PC-3 (cell line): Measurements from ENCODE around the gene EWSR1. TPM values are rescaled to one million over a fixed set of nuclear protein-coding genes. Genes with fewer than 3 reads are reported as not detected.

Source experiments
- ATAC-seq: fragments of 200-7000 bp; cut with Tn5 transposase; 2 replicates; pipeline ENCODE4 v1.9.1; 2020; ENCODE audit warnings: mild to moderate bottlenecking, moderate library complexity
- BruUV-seq: library from RNA; stranded (reverse); fragments of 400-500 nt; replicated peaks from 2 replicates; lab custom pipeline; 2021; lab: Mats Ljungman, UMichigan
- CTCF ChIA-PET: fragments of 300-600 bp; sonication (Branson Sonifier 250); formaldehyde crosslinking; loops from one replicate; lab custom pipeline; 2022; ENCODE audit warnings: antibody characterized with exemption; lab: Charles Lee
- POLR2A ChIA-PET: fragments of 300-600 bp; sonication (Branson Sonifier 250); formaldehyde crosslinking; loops from one replicate; lab custom pipeline; 2022; ENCODE audit warnings: antibody characterized with exemption; ENCODE audit not compliant: unreplicated experiment; lab: Charles Lee
- DNase-seq: peaks from one replicate; pipeline ENCODE4 v3.0.0-alpha.2; 2015
- H2AFZ ChIP-seq: fragments of 300-600 bp; sonication (generic); 2 replicates; pipeline ENCODE4 v1.6.0; 2016; ENCODE audit warnings: antibody characterized with exemption, low read length
- H3F3A ChIP-seq: fragments of 300-600 bp; sonication (generic); one replicate; pipeline ENCODE4 v1.6.0; 2017; ENCODE audit warnings: antibody characterized with exemption, low read length, control low read depth, mild to moderate bottlenecking; ENCODE audit not compliant: unreplicated experiment
- H3K27ac ChIP-seq: fragments of 300-600 bp; sonication (generic); 2 replicates; pipeline ENCODE4 v1.5.1; 2016; ENCODE audit warnings: mild to moderate bottlenecking, low read length
- H3K27me3 ChIP-seq: fragments of 300-600 bp; sonication (generic); 2 replicates; pipeline ENCODE4 v1.6.1; 2016; ENCODE audit warnings: low read length, mixed read lengths
- H3K36me3 ChIP-seq: fragments of 300-600 bp; sonication (generic); 2 replicates; pipeline ENCODE4 v1.6.1; 2016; ENCODE audit warnings: low read depth, mixed run types, low read length, mixed read lengths
- H3K4me1 ChIP-seq: fragments of 300-600 bp; sonication (generic); 2 replicates; pipeline ENCODE4 v1.5.1; 2016; ENCODE audit warnings: low read length; ENCODE audit not compliant: insufficient read depth
- H3K4me2 ChIP-seq: fragments of 300-600 bp; sonication (generic); 2 replicates; pipeline ENCODE4 v1.6.0; 2016; ENCODE audit warnings: low read length
- H3K4me3 ChIP-seq: fragments of 300-600 bp; sonication (generic); 2 replicates; pipeline ENCODE4 v1.5.1; 2016; ENCODE audit warnings: mild to moderate bottlenecking, low read length, mixed read lengths
- H3K79me2 ChIP-seq: fragments of 300-600 bp; sonication (generic); 2 replicates; pipeline ENCODE4 v1.6.1; 2017; ENCODE audit warnings: low read length, mixed read lengths
- H3K9ac ChIP-seq: fragments of 300-600 bp; sonication (generic); 2 replicates; pipeline ENCODE4 v1.6.0; 2016; ENCODE audit warnings: mild to moderate bottlenecking, low read length
- H3K9me2 ChIP-seq: fragments of 300-600 bp; sonication (generic); replicated peaks from 2 replicates; pipeline ENCODE4 v1.6.1; 2016; ENCODE audit warnings: mixed run types, low read length, mixed read lengths
- H3K9me3 ChIP-seq: fragments of 300-600 bp; sonication (generic); 2 replicates; pipeline ENCODE4 v1.6.1; 2016; ENCODE audit warnings: low read length, mixed read lengths
- H4K20me1 ChIP-seq: fragments of 300-600 bp; sonication (generic); 2 replicates; pipeline ENCODE4 v1.6.1; 2016; ENCODE audit warnings: low read length, mixed read lengths
- EZH2 ChIP-seq: fragments of 300-600 bp; sonication (generic); IDR thresholded peaks from one replicate; pipeline ENCODE4 v1.6.1; 2017; ENCODE audit warnings: antibody characterized with exemption, mild to moderate bottlenecking, low read length; ENCODE audit not compliant: unreplicated experiment
- EZH2phosphoT487 ChIP-seq: fragments of 300-600 bp; sonication (generic); IDR thresholded peaks from 2 replicates; pipeline ENCODE4 v1.6.1; 2018; ENCODE audit warnings: mild to moderate bottlenecking, antibody characterized with exemption, low read length, borderline replicate concordance
- intact Hi-C: fragments of 100-400 bp; cut with micrococcal nuclease; formaldehyde crosslinking; loops from 2 replicates; pipeline ENCODE4 v1.9.0; 2023
- total RNA-seq: library from RNA; depleted of rRNA; stranded (reverse); fragments of >200 nt; gene quantifications from 2 replicates; pipeline ENCODE4 v1.2.3, GENCODE V29; 2014
- TF ChIP-seq, protein P1 (sequence below): fragments of 300-600 bp; sonication (generic); conservative IDR thresholded peaks from 2 replicates; pipeline ENCODE4 v1.5.1; 2017; ENCODE audit warnings: antibody characterized with exemption, low read depth, mild to moderate bottlenecking, low read length

The EWSR1 gene
- total RNA-seq, 1 experiment from 2014 or later, result 288 TPM

GRCh38 chr22:29253561-29254285 is 14.3 kb upstream of the EWSR1 start:
- TF ChIP-seq EZH2 (no peak), EZH2phosphoT487 (no peak)
- TF ChIP-seq, protein P1, sequence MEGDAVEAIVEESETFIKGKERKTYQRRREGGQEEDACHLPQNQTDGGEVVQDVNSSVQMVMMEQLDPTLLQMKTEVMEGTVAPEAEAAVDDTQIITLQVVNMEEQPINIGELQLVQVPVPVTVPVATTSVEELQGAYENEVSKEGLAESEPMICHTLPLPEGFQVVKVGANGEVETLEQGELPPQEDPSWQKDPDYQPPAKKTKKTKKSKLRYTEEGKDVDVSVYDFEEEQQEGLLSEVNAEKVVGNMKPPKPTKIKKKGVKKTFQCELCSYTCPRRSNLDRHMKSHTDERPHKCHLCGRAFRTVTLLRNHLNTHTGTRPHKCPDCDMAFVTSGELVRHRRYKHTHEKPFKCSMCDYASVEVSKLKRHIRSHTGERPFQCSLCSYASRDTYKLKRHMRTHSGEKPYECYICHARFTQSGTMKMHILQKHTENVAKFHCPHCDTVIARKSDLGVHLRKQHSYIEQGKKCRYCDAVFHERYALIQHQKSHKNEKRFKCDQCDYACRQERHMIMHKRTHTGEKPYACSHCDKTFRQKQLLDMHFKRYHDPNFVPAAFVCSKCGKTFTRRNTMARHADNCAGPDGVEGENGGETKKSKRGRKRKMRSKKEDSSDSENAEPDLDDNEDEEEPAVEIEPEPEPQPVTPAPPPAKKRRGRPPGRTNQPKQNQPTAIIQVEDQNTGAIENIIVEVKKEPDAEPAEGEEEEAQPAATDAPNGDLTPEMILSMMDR, result no peak
- Histone ChIP-seq H3K9me3 (no peaks in the 10 kb centered on the region), H3K27me3 (no peaks in the 10 kb centered on the region), H3K36me3 (no peaks in the 10 kb centered on the region), H3K9ac (no peak overlapping the region), H3K79me2 (no peaks in the 10 kb centered on the region), H3K4me3 (no peak overlapping the region), H3K27ac (no peak overlapping the region), H4K20me1 (no peaks in the 10 kb centered on the region), H2AFZ (no peak overlapping the region), H3K4me1 (no peaks in the 10 kb centered on the region), H3F3A (no peaks in the 10 kb centered on the region), H3K9me2 (no peaks in the 10 kb centered on the region), H3K4me2 (no peak overlapping the region)
- intact Hi-C loops, result no loop called here
- no TSS peak for BruUV-seq
- POLR2A ChIA-PET, result no interaction called here
- ATAC-seq (no peak), DNase-seq (no peak)
- CTCF ChIA-PET, result no interaction called here

DNA sequence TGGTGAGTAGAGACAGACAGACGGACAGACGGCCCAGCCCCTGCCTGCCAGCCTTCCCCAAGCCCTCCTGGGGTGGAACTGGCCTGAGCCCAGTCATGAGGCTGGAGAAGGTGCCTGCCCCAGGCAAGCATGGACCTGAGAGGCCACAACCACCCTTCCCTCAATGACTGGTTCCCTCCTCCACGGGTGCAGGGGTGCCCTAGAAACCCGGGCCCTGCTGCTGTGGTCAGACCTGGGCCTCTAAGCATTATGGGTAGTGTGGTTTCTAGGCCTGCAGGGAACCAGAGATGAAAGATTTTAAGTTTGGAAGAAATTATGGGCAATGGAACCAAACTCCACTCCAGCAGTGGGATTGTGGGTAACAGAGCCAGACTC is 13.8 kb upstream of the EWSR1 start:
- no peak for ATAC-seq
- no peak for DNase-seq
- Histone ChIP-seq H3K9me2 (no peaks in the 10 kb centered on the region), H3K4me3 (no peak overlapping the region), H3F3A (no peaks in the 10 kb centered on the region), H3K27me3 (no peaks in the 10 kb centered on the region), H3K4me1 (no peaks in the 10 kb centered on the region), H3K9ac (no peak overlapping the region), H2AFZ (no peak overlapping the region), H3K36me3 (no peaks in the 10 kb centered on the region), H4K20me1 (no peaks in the 10 kb centered on the region), H3K4me2 (no peak overlapping the region), H3K27ac (no peak overlapping the region), H3K9me3 (no peaks in the 10 kb centered on the region), H3K79me2 (no peaks in the 10 kb centered on the region)
- CTCF ChIA-PET, result no interaction called here
- intact Hi-C loops, result no loop called here
- no TSS peak for BruUV-seq
- POLR2A ChIA-PET, result no interaction called here
- no peak for TF ChIP-seq EZH2phosphoT487
- TF ChIP-seq, protein P1, result no peak
- TF ChIP-seq EZH2, result no peak

DNA sequence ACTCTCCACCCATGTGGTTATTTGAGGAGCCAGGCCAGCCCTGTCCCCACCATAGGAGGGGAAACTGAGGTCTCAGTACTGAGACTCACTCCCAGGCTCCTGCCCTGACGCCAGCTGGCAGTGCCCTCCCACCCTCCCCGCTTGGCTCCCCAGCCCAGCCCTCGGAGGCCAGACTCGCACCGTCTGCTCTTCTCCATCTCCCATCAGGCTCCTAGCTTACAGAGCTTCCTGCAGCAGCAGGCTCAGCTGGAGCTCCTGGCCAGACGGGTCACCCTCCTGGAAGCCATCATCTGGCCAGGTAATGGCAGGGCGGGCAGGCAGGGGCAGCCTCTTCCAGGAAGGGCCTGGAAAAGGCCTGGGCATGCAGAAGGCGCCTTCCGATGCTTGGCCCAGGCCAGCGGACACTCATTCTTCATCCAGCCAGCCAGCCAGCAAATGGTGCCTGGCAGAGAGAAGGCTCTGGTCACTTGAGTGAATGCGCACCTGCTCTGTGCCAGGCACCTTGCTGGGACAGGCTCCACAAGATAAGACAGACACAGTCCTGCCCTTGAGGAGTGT is 12.9 kb upstream of the EWSR1 start:
- Histone ChIP-seq H3K9me2 (no peaks in the 10 kb centered on the region), H3K9me3 (no peaks in the 10 kb centered on the region), H3K27ac (no peak overlapping the region), H3K36me3 (no peaks in the 10 kb centered on the region), H3K27me3 (no peaks in the 10 kb centered on the region), H3K4me3 (no peak overlapping the region), H3K4me1 (no peaks in the 10 kb centered on the region), H3K4me2 (no peak overlapping the region), H3F3A (no peaks in the 10 kb centered on the region), H3K79me2 (no peaks in the 10 kb centered on the region), H2AFZ (no peak overlapping the region), H4K20me1 (no peaks in the 10 kb centered on the region), H3K9ac (no peak overlapping the region)
- intact Hi-C loops, result no loop called here
- ChIA-PET CTCF (no interaction called here), POLR2A (no interaction called here)
- no TSS peak for BruUV-seq
- no peak for DNase-seq
- TF ChIP-seq, protein P1, result no peak
- no peak for TF ChIP-seq EZH2
- no peak for TF ChIP-seq EZH2phosphoT487
- ATAC-seq, result no peak
